D341Med (cell line): ENCODE measurements around the gene USP24.
"Not testable (repeated sequence)": the region's sequence is repeated elsewhere in the genome, so short reads cannot be mapped to it uniquely, and the experiment has no call there.

Experiments used
- DNase-seq: peaks from one replicate; pipeline ENCODE4 v3.0.0; 2012; ENCODE audit warnings: low spot score

The USP24 gene

DNA sequence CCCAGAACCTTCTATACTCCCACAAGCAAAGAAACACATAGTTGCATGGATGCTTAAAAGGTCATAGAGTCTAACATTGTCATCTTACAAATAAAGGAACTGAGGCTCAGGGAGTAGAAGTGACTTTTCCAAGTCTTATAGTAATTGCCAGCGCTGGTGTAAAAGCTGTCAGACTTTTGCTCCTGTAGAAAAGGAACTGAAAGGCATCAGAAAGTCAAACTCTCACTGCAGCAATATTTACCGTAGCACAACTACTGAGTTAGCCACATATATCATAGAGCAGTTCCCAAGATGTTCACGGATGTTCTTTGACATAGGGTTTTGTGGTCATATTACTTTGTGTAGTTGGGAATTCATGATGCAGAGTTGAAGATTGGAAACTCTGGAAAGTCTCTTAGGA, 16.6 kb upstream of the USP24 start:
- DNase-seq = no peak

DNA sequence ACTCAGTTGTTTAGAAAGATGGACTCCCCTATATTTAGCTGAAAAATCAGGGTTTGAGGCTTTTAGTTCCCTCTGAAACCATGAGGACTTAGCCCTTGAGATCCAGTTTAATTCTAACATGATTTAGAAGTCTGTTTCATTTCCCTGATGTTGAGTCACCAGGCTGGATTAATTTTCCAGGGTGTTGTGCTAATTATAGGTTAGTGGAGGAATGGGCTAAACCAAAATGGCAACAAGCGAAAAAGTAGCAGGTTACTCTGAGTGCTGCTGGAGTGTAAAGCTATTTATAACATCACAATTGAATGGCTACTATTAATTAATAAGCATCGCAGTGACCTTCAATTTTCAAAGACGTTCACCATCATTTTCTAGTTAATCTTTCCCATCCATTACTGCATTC, 15.5 kb upstream of the USP24 start:
- no peak for DNase-seq

DNA sequence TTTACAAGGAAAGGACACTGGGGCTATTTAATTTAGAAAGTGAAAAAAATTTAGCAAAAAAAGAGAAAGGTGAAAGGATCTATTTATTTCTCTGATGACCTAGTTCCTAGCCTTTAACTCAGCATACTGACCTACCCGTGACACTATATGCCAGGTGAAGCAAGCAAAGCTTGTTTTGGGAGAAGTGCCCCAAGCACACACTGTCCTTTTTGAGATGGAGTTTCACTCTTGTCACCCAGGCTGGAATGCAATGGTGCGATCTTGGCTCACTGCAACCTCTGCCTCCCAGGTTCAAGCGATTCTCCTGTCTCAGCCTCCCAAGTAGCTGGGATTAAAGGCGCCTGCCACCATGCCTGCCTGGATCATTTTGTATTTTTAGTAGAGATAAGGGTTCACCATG, 14.6 kb upstream of the USP24 start:
- DNase-seq = not testable (repeated sequence)

DNA sequence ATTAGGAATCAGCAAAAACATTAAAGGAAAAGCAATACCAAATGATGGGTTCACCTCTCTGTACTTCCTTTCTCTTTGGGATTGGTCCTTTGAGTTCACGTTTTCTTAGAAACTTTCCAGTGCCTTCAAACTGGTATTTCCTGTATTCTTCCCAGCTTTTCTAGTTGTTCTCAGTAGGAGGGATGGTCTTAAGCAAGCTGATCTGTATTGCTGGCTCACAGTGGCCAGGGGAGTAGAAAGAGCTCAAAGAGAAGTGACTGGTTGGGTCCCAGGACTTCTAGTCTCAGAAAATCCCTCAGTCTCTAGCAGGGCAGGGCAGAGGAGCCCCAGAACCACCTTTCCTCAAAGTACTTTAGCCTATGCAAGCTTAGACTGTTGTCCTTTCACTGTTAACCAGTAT, 10.1 kb upstream of the USP24 start:
- no peak for DNase-seq

DNA sequence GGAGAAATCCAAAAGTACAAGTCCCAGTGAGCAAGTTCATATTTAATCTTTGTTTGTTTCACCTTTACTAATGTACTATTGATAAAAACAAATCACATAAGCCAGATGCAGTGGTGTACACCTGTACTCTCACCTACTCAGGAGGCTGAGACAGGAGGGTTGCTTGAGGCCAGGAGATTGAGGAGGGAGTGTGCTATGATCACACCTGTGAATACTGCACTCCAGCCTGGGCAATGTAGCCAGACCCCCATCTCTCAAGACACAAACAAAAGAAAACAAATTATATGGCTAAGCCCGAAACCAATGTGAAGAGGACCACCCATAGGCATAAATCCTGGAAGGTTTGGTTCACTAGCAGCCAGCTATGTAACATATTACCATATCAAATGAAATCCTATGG, 9.6 kb upstream of the USP24 start:
- DNase-seq = no peak

DNA sequence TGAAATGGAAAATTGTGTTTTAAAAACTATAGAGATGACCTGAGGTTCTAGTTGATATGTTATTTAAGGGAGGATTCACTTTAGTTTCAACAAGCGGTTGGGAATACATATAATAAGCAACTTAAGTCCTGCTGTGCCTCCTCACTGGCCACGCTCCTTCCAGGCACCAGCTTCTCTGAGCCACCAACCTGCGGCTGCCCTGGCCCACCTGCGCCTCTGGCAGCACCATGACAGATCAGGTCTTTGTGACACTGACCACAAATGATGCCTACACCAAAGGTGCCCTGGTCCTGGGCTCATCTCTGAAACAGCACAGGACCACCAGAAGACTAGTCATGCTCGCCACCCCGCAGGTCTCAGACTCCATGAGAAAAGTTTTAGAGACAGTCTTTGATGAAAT, 7.0 kb upstream of the USP24 start:
- no peak for DNase-seq

DNA sequence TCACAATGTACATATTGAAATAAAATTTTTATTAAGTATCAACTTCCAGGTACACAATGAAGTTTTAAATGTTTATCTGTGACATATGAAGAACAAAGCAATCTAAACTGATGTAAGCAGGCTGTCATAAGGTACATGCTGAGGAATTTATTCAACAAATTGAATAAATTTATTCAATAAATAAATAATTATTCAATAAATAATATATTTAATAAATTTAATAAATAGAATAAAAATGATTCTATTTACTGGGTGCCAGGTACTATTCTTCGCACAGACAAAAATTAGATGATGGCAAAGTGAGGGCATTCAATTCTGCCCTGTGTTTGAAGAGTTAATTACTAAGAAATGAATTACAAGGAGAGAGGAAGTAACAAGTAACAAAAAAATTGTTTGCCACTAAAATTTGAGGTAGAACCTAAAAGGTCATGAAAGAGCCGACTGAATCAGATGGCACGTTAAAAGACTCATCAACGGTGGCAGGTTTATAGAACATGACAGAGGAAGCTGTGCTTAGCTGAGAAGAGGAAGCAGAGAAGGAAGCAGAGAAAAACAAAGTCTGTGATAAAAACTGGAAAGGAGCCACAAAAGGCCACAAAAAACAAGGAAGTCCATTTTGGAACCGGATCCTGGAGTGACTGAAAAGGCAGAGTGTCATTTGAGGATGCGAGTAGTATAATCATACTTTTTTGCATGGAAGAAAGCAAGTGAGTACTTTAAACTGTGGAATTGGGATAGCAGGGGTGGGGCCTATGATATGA, 2.2 kb upstream of the USP24 start:
- DNase-seq = no peak

DNA sequence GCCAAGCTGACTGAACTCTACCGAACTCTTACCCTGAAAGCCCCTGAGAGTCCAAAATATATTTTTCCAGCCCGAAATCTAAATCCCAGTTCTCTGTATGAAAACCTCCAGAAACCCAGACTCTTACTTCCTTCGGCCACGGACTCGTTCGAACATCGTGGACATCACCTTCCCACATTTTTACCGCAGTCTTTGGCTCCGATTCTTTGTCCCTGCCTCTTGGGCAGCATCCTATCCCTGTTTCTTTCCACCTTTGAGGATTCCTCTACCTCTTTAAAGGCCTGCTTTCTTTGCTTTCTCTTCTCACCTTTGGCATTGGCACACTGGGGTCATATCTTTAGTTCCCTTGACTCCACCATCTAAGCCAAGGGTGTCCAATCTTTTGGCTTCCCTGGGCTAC, 932 bp upstream of the USP24 start:
- DNase-seq = no peak

DNA sequence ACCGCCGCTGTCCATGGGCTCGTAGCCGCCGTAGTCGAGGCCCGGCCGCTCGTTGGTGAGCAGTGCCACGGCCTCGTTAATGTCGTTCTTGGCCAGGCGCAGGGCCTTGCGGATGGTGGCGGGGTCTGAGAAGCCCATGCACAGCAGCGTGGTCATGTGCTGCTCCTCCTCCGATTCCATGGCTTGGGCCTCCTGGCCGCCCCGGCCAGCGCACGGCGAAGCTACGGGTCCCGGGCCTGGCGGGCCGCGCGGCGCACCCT, 300 bp downstream of the USP24 start:
- no peak for DNase-seq

DNA sequence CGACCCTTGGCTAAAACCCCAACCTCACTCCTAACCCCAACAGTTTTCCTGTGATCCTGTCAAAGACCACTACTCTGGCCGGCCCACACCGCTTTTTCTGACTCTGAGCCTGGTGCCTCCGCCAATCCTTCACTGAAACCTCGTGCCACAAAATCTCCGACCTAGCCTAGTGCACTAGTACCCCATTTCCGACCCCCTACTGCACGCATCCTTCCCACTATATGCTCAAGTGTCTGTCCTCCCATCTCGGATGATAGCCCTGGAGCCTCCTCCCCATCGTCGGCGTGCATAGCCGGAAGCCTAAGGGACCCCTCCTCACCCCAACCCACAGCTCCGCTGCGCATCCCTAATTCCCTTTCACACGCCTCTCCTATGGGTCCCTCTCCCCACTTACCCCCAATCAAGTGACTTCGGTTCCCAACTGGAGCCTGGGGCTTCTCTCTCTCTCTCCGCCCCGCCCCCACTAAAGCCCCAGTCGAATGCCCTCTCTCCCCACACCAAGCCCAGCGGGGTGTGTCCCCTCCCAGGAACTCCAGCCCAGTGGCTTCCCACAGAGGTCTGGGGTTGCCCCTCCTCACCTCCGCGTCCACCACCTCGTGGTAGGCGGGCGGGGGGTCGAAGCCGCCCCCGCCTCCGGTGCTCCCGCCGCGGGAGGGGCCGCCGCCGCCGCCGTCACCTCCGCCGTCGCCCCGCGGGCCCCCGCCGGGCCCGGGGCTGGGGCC, 791 bp downstream of the USP24 start:
- DNase-seq = peak; percentile 68

DNA sequence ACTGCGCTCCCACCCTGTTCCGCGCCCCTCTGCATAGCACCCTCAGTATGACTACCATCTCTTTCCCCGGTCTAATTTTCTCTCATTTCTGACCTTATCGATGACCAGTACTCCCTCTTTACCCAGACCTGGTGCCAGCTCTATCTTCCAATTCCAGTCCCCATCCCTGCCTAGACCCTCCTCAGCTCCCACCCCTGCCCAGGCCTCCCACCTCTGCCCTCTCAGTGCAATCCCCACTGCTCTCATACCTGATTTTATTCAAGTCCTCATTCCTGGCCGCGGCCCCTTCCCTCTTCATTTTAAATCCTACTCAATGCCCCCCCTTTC, 1.3 kb downstream of the USP24 start:
- DNase-seq = peak; percentile 45

DNA sequence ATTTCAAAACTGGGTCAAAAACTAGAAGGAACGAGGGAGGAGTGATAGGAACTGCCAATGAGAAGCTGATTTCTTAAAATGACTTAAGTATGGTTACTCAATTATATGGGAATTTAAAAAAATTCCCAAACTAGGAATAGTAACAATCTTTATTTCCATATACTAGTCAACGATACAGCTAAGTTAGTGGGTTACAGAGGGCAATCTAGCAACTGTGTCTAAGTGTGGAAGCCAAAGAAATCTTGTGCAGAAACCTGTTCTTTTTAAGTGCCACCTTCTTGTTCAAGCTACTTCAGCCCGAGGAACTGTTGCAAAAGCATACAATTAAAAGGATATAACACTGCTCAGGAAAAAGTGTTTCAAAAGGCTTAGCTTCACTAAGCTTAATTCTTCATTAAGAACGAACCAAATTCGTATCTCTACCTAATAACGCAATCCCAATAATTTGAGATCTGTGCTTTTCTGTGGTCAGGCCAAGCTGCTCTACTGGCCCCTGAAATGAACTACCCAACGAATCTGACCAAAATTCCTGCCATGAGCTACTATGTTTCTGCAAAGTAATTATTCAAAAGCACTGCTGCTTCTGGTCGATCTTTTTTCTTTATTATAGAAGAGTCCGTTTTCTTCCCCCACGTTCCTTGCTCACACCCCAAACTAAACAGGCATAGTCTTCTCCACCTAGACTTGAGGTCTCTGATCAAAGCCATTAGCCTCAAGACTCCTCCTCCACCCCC, 1.8 kb downstream of the USP24 start:
- DNase-seq = no peak

DNA sequence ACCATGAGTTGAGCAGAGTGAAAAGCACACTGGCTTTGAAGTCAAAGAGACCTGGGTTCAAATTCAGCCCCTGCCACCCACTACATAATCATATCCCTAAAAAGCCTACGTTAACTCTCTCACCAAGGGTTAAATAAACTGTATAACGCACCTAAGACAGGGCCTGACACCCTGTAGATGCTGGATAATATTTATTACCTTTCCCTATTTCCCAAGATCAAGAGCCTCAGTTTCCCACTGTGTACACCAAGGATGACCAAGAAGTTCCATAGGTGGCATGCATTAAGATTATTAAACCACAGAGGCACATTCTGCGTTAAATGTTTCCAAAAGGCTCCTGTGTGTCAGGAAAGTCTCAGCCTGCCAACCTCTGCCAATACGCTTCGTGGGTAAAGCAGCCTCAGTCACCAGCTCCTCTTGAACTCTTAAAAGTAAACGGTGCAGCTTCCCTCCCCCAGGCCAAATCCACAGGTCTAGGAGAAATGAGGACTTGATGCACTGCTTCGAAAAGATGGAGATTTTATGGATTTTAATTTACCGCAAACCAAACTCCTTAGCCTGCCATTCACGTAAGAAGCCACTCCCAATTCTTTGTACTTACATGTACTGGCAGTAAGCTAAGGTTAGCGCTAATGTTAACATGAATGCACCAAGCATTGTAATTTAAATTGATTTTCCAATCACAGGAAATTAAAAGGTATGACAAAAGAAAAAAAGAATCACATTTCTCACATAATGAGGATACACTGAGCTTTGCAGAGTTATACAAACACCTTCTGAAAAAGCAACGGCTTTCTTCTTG, 2.6 kb downstream of the USP24 start:
- DNase-seq = no peak

DNA sequence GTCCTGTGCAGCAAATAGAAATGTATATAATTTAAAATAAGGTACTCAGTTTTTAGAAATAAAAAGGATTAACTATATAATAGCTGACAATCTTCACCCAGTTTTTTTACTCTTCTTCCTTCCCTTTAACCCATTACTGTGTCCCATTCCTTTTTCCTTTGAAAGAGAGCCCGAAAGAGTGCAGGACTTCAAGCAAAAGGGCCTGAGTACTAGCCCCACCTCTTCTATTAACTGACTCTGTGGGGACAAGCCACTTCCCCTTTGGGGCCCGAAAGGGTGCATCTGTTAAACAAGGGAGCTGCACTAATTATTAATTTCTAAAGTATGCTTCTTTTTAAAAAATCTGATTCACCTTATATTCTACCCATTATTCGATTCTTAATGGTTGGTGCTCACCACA, 3.3 kb downstream of the USP24 start:
- DNase-seq = no peak

DNA sequence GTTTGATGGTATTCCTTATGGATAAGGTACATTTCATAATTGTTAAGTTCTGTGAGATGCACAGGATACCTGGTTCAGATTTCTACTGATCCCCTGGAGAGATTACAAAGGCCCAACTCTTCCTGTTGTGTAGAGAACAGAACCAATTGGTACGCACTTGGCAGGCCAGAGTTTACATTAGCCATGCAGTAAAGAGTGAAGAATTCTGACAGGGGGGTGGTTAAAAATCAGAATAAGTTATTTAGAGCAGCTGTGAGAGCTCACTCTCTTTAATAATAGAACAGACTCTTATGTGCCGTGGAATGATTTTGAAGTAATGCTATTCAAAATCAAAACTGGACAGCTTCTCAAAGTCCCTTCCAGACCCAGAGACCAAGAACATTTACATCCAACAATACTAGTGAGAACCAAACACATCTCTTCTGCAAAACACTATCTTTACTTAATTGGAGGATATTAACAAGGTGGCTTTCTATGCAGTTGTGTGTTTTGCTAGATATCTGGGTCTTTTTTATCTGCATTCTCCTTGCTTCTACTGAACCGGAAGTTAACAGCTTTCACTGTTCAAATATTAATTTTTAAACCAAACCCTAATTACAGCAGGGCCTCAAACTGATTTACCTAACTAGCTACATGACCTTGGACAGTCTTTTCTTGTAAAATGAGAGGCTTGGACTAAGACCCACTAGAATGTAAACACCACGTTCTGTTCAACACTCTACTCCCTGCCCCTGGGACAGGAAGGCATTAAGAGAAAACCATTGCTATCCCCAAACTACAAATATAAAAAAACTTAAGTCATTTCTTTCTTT, 4.0 kb downstream of the USP24 start:
- DNase-seq = no peak

DNA sequence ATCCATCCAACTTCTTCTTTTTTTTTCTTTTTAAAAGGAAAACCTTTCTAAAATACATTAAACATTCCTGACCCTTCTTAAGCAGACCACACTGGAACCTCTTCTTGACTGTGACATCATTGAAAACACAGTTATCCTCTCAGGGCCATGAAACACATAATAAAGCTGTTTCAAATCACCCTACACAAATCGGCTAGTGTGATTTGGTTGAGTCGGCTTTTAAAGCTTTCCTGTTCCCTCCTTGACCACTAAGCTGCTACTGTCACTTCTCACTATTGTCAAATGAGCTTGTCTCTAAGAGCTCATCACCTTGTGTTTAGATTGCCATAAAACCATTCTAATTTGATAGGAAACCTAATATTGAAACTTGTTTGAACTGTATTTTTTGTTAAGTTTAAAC, 5.9 kb downstream of the USP24 start:
- DNase-seq = no peak

DNA sequence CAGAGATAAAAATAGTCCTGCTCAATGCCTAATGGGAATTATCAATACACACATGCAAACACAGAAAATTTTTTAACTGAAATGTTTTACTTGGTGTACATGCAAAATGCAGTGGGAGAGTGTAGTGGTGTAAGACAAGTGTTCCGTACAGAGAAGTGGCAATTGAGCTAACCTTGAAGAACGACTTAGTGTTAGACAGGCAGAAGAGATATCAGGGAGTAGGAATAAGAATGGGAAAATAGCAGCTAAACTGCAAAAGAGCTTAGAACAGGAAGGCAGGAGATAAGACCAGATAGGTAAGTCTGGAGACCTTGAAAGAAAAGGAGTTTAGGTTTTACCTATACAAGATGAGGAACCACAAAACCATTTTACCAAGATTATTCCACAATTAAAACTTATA, 9.0 kb downstream of the USP24 start:
- no peak for DNase-seq

DNA sequence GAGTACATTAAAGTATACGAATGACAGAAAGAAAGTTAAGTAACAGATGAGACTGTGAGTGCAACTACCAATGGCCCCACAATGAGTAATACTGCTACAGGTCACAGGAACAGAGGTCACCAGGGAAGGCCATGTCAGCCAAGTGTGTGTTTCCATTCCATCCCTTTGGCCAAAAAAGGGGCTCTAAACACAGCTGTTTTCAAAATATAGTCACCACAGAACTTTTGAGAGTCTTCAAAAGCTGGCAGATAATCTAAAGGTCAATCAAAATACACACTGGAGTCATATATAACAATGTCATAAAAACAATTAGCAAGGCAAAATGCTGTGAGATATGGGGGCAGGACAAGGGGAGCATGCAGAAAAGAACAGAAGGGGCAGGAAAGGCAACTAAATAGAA, 10.2 kb downstream of the USP24 start:
- DNase-seq = no peak

DNA sequence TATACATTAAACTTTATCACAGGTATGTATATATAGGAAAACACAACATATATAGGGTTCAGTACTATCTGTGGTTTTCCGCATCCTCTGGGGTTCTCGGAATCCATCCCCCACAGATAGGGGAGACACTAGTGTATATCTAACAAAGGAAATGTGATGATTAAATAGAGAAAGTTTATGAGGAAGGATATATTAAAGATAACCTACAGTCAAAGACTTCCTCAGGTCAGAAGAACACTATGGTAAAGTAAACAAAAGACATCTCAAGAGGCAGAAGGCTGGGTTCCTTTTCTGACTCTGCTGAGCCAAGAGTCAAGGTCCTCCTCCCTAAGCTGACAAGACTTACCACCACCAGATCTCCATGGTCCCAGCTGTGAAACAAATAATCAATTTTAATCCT, 12.1 kb downstream of the USP24 start:
- DNase-seq = no peak

DNA sequence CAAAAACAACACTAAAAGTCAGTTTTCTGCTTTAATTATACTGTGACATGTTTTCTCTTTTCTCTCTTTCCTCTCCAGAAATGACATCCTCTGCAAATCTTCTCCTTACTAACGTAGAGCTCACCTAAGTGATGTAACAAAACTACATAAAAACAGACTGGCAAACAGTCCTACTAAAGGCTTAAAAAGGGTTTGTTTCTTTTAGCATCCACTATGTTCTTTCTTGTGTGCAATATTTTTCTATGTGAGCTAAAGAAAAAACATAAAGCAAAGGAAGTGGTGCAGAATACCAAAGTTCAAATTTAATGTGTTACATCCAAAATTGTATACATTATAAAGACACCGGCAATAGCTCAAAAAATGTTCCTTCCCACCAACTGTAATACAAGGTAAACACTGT, 14.5 kb downstream of the USP24 start:
- DNase-seq = no peak

DNA sequence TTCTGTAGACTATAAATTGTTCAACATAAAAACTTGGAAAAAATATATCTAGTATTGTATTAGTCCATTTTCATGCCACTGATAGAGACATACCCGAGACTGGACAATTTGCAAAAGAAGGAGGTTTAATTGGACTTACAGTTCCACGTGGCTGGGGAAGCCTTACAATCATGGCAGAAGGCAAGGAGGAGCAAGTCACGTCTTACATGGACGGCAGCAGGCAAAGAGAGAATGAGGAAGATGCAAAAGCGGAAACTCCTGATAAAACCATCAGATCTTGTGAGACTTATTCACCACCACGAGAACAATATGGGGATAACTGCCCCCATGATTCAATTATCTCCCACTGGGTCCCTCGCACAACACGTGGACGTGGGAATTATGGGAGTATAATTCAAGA, 15.4 kb downstream of the USP24 start:
- DNase-seq = not testable (repeated sequence)

DNA sequence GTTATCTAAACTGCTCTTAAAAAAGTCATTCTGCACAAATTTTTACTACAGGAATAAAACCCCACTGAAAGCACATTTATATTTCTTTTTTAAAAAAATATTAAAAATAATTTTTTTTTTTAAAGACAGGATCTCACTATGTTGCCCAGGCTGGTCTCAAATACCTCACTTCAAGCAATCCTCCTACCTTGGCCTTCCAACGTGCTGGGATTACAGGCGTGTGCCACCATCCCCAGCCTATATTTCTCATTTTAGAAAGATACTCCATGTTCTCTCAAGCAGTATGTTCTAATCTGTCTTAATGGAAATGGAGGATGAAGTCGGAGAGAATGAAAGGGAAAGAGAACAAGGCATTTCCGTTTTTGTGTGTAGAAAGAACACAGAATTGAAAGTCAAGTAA, 17.1 kb downstream of the USP24 start:
- DNase-seq = no peak
